GM06990 (cell line): ENCODE measurements around the gene F12.
A peak's percentile ranks its signal among the peaks of the same experiment; 100 is the strongest.

Experiments used
- DNase-seq: peaks from one replicate; pipeline ENCODE4 v3.0.0-alpha.2; 2011; ENCODE audit not compliant: insufficient read length; ENCODE audit errors: extremely low read depth
- H3K27me3 ChIP-seq: replicated peaks from 2 replicates; pipeline ENCODE4 v1.6.0; 2011; ENCODE audit warnings: low read length; ENCODE audit not compliant: control insufficient read depth, insufficient read depth
- H3K36me3 ChIP-seq: 2 replicates; pipeline ENCODE4 v1.5.1; 2011; ENCODE audit warnings: low read length; ENCODE audit not compliant: control insufficient read depth, insufficient read depth
- H3K4me3 ChIP-seq: replicated peaks from 2 replicates; pipeline ENCODE4 v1.5.1; 2011; ENCODE audit warnings: low read depth, mild to moderate bottlenecking, control low read depth, low read length
- TF ChIP-seq, protein P1 (sequence below): IDR thresholded peaks from 2 replicates; pipeline ENCODE4 v1.5.1; 2011; ENCODE audit warnings: low read length, control low read depth, mild to moderate bottlenecking, inconsistent platforms; ENCODE audit not compliant: insufficient read depth, poor library complexity, severe bottlenecking

F12 gene

DNA sequence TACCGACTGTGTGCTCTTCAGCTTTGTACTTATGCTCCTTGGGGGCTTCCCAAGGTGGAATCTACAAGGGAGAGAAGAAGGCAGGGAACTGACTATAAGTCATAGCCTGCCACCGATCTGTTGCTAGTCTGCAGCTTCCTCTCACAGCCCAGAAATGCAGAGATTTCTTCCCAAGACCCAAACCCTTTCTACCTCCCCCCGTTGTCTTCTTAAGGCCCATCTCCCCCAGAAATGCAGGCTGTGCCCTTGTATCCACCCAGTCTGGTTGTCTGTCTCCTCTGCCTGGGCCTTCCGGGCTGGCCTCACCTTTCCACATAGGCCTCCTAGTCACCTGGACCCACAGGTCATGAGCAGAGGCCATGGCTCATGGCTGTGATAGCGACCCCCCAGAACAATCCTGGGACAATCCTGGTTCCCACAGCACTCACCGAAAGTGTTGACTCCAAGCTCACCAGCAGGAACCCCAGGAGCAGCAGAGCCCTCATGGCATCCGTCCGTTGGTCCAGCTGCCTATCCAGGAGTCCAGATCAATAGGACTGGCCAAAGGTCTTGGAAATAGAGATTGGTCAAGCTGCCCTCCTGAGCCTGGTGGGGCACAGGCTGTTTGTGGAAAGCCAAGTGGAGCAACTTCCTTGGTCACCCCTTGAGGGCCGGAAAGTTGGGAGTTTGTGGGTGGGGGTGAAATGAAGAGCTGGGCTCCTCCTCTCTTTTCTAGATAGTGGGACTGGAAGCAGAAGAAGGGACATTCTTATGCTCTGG lies at the start of gene F12:
TSS of gene F12 (minus strand) at position 522 of the 759 bp plus-strand sequence. CDS start at position 485, 37 bp downstream.
- TF ChIP-seq, protein P1, sequence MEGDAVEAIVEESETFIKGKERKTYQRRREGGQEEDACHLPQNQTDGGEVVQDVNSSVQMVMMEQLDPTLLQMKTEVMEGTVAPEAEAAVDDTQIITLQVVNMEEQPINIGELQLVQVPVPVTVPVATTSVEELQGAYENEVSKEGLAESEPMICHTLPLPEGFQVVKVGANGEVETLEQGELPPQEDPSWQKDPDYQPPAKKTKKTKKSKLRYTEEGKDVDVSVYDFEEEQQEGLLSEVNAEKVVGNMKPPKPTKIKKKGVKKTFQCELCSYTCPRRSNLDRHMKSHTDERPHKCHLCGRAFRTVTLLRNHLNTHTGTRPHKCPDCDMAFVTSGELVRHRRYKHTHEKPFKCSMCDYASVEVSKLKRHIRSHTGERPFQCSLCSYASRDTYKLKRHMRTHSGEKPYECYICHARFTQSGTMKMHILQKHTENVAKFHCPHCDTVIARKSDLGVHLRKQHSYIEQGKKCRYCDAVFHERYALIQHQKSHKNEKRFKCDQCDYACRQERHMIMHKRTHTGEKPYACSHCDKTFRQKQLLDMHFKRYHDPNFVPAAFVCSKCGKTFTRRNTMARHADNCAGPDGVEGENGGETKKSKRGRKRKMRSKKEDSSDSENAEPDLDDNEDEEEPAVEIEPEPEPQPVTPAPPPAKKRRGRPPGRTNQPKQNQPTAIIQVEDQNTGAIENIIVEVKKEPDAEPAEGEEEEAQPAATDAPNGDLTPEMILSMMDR = no peak
- Histone ChIP-seq H3K27me3 (no peaks in the 10 kb centered on the region), H3K36me3 (no peaks in the 10 kb centered on the region), H3K4me3 (no peak within 1 kb of the TSS)
- no peak for DNase-seq

DNA sequence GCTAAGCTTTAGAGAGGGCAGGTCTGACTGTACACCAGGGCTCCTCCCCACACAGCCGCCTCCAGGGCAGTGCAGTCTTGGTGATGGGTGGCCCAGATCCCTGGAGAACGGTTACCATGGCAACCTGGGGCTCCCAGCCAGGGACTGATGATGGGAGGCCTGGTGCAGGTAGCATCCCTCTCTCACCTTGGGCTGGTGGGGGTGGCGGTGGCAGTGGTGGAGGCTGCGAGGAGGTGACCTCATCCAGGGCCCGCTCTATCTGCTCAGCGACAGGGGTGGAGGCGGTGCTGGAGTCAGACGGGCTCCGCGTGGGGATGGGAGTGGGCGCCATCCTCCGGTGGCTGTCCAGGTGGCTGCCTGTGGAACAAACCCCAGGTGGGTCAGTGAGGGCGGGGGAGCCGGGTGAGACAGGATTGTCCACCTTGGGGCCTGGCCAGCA lies 49.6 kb upstream of the F12 start:
- no peak for DNase-seq
- Histone ChIP-seq H3K36me3 (no peaks in the 10 kb centered on the region), H3K4me3 (no peak overlapping the region), H3K27me3 (no peaks in the 10 kb centered on the region)
- TF ChIP-seq, protein P1 = no peak

DNA sequence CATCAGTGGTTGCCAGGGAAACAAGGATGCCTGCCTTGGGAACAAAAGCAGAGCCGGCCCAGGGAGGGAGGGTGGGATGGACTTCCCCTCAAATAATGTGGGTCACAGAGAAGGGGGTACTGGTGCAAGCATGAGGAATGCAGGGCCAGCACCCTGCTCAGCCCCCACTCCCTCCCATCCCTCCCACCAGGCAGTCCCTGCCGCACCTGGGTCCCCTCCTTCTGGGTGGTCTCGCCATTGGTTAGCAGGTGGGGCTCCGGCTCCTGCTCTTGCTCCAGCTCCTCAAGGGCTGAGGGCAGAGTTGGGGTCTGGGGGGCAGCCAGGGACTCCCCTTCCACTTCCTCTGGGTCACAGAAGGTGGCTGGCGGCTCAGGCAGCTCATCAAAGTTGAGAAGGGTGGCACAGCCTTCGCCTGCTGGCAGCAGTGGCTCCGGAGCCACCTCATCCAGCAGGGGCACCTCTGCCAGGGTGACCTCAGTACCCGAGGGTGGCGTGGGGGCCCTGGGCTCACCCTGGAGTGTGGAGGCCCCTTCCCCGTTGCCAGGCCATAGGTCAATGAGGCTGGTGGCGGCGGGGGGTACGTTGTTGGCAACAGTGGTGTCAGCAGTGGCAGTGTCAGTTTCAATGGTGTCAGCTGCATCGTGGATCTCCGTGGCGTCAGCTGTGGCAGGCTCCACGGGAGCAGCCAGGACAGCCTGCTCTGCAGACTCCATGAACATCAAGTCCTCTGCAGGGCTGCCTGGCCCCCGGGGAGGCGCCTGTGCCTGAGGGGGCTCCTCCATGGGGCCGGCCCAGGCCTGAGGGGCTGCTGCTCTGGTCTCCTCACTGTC lies 48.7 kb upstream of the F12 start:
- H3K27me3 ChIP-seq = no peaks in the 10 kb centered on the region
- no peak overlapping the region for H3K4me3 ChIP-seq
- no peak for DNase-seq
- H3K36me3 ChIP-seq = no peaks in the 10 kb centered on the region
- TF ChIP-seq, protein P1 = no peak

DNA sequence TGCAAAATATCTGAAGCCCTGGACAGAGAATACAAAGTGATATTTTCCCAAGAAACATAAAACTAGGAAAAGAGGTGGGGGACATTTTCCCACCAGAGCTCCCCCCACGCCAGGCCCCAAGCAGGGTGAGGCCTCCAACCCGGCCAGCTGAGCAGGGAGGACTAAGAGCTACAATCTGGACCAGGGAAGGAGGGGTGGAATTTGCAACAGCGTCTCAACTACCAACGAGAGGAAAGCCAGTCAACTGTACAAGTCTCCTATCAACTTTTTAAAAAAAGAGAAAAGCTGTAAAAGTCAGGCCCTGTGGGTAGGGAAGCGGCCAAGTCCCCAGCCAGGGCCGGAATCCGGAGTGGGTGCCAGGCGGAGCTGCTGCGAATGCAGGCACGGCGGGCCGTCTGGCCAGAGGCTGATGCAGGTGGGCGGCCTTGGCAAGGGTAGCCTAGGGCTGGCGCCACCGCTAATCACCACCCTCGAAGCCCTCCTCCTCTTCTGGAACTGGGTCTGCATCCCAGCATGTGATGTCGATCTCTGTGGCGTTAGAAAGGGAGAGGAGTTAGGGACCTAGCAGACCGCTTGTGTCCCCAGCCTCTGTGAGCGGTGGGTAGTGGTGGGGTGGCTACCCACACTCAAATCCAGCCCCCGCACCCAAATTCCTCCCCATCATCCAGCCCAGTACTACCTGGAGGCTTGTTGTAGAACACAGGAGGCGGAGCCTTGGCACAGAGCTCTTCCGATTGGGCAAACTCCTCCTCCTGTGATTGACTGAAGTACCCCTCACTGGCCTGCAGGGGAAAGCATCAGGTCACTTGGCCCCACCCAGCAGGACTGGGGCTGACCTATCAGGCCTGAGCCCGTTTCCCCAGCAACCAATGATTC lies 47.9 kb upstream of the F12 start:
- Histone ChIP-seq H3K36me3 (no peaks in the 10 kb centered on the region), H3K27me3 (no peaks in the 10 kb centered on the region), H3K4me3 (no peak overlapping the region)
- peak; percentile 77 for DNase-seq
- TF ChIP-seq, protein P1 = peak; percentile 51

DNA sequence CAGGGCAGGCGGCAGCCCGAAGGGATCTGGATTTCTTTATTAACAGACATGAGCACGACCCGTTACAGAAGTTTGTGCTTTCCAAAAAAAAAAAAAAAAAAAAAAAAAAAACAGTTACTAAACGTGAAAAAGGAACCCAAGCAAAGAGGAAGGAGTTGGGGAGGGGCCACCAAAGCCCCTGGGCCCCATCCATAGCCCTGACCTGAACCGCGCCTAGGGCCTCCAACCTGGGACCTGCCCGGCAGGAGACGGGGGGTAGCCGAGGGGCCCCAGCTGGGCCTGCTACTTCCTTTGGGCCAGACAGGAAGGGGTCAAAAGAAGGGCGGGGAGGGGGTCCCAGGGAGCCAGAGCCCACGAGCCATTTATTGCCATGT lies 47.2 kb upstream of the F12 start:
- no peak for DNase-seq
- no peak overlapping the region for H3K4me3 ChIP-seq
- no peaks in the 10 kb centered on the region for H3K27me3 ChIP-seq
- TF ChIP-seq, protein P1 = no peak
- H3K36me3 ChIP-seq = no peaks in the 10 kb centered on the region
